Measurements from ENCODE around the gene POU3F3.

POU3F3 gene

GRCh38 chr2:104875262-104875661 is 21.3 kb downstream of the POU3F3 start:
- Histone ChIP-seq H3K9ac (ENCODE audit: low read depth, low read length, poor library complexity, severe bottlenecking) (no peak overlapping the region), H3K9me2 (replicated peaks; ENCODE audit: low read depth, low read length) (no peaks in the 10 kb centered on the region), H2AFZ (ENCODE audit: low read length) (no peak overlapping the region), H4K20me1 (ENCODE audit: insufficient read depth, low read length, poor library complexity, severe bottlenecking) (no peaks in the 10 kb centered on the region), H3K4me2 (ENCODE audit: low read depth, low read length, poor library complexity, severe bottlenecking) (no peak overlapping the region), H3F3A (ENCODE audit: low read depth) (no peaks in the 10 kb centered on the region), H3K4me3 (ENCODE audit: low read length, poor library complexity, severe bottlenecking) (no peak overlapping the region), H3K9me3 (ENCODE audit: insufficient read depth, low read depth, low read length) (no peaks in the 10 kb centered on the region), H3K27me3 (ENCODE audit: insufficient read depth, low read length, poor library complexity, severe bottlenecking) (peaks cover 10% of the 10 kb centered on the region), H3K79me2 (ENCODE audit: insufficient read depth, low read length) (no peaks in the 10 kb centered on the region), H3K4me1 (ENCODE audit: insufficient read depth, low read length, poor library complexity, severe bottlenecking) (peaks cover 8% of the 10 kb centered on the region), H3K36me3 (ENCODE audit: insufficient read depth, low read length) (no peaks in the 10 kb centered on the region)
- no peak for TF ChIP-seq CTCF (conservative IDR thresholded peaks at IDR 0.05; ENCODE audit: low read length)
- no peak for TF ChIP-seq EZH2phosphoT487 (IDR thresholded peaks at IDR 0.05; ENCODE audit: borderline replicate concordance)

- H3K4me3 ChIP-seq (ENCODE audit: low read length, poor library complexity, severe bottlenecking), result no peak overlapping the region
- no peaks in the 10 kb centered on the region for H3K36me3 ChIP-seq (ENCODE audit: insufficient read depth, low read length)
- no peak overlapping the region for H3K4me2 ChIP-seq (ENCODE audit: low read depth, low read length, poor library complexity, severe bottlenecking)
- no peaks in the 10 kb centered on the region for H3K9me2 ChIP-seq (replicated peaks; ENCODE audit: low read depth, low read length)
- no peak overlapping the region for H2AFZ ChIP-seq (ENCODE audit: low read length)
- H3K79me2 ChIP-seq (ENCODE audit: insufficient read depth, low read length), result no peaks in the 10 kb centered on the region
- no peaks in the 10 kb centered on the region for H3K9me3 ChIP-seq (ENCODE audit: insufficient read depth, low read depth, low read length)
- H3F3A ChIP-seq (ENCODE audit: low read depth), result no peaks in the 10 kb centered on the region
- no peaks in the 10 kb centered on the region for H4K20me1 ChIP-seq (ENCODE audit: insufficient read depth, low read length, poor library complexity, severe bottlenecking)
- TF ChIP-seq EZH2phosphoT487 (IDR thresholded peaks at IDR 0.05; ENCODE audit: borderline replicate concordance) (no peak), CTCF (conservative IDR thresholded peaks at IDR 0.05; ENCODE audit: low read length) (no peak)
- no peak overlapping the region for H3K9ac ChIP-seq (ENCODE audit: low read depth, low read length, poor library complexity, severe bottlenecking)
- H3K4me1 ChIP-seq (ENCODE audit: insufficient read depth, low read length, poor library complexity, severe bottlenecking), result peaks cover 5% of the 10 kb centered on the region
- H3K27me3 ChIP-seq (ENCODE audit: insufficient read depth, low read length, poor library complexity, severe bottlenecking), result peaks cover 10% of the 10 kb centered on the region
Measured at GRCh38 chr2:104876606-104877570, 23.0 kb downstream of the POU3F3 start.

GRCh38 chr2:104878863-104879512 is 25.1 kb downstream of the POU3F3 start:
- Histone ChIP-seq H3K4me1 (ENCODE audit: insufficient read depth, low read length, poor library complexity, severe bottlenecking) (no peaks in the 10 kb centered on the region), H3K9ac (ENCODE audit: low read depth, low read length, poor library complexity, severe bottlenecking) (no peak overlapping the region), H3F3A (ENCODE audit: low read depth) (no peaks in the 10 kb centered on the region), H3K27me3 (ENCODE audit: insufficient read depth, low read length, poor library complexity, severe bottlenecking) (no peaks in the 10 kb centered on the region), H3K9me2 (replicated peaks; ENCODE audit: low read depth, low read length) (no peaks in the 10 kb centered on the region), H3K79me2 (ENCODE audit: insufficient read depth, low read length) (no peaks in the 10 kb centered on the region), H3K4me2 (ENCODE audit: low read depth, low read length, poor library complexity, severe bottlenecking) (no peak overlapping the region), H3K4me3 (ENCODE audit: low read length, poor library complexity, severe bottlenecking) (no peak overlapping the region), H3K36me3 (ENCODE audit: insufficient read depth, low read length) (no peaks in the 10 kb centered on the region), H2AFZ (ENCODE audit: low read length) (no peak overlapping the region), H4K20me1 (ENCODE audit: insufficient read depth, low read length, poor library complexity, severe bottlenecking) (no peaks in the 10 kb centered on the region), H3K9me3 (ENCODE audit: insufficient read depth, low read depth, low read length) (no peaks in the 10 kb centered on the region)
- TF ChIP-seq EZH2phosphoT487 (IDR thresholded peaks at IDR 0.05; ENCODE audit: borderline replicate concordance) (no peak), CTCF (conservative IDR thresholded peaks at IDR 0.05; ENCODE audit: low read length) (no peak)
